Measurements from ENCODE around the gene ERF. TPM values are rescaled to one million over a fixed set of nuclear protein-coding genes. Genes with fewer than 3 reads are reported as not detected.

ERF gene
- total RNA-seq, 1 experiment from 2014 or later = 17.0 TPM

GRCh38 chr19:42250666-42251531 lies 4.0 kb downstream of the ERF start:
- Histone ChIP-seq H3K4me1 (ENCODE audit: insufficient read depth, low read length) (peaks cover 10% of the 10 kb centered on the region), H3K4me2 (ENCODE audit: low read length) (no peak overlapping the region), H4K20me1 (ENCODE audit: low read length) (no peaks in the 10 kb centered on the region), H3K9me3 (ENCODE audit: low read length) (no peaks in the 10 kb centered on the region), H3K27me3 (ENCODE audit: low read length) (no peaks in the 10 kb centered on the region), H3K4me3 (ENCODE audit: low read length) (no peak overlapping the region), H3K36me3 (ENCODE audit: low read depth, low read length) (no peaks in the 10 kb centered on the region), H3K9me2 (replicated peaks; ENCODE audit: low read length) (no peaks in the 10 kb centered on the region), H3K79me2 (ENCODE audit: low read length) (peaks cover 38% of the 10 kb centered on the region), H3F3A (ENCODE audit: low read length, unreplicated experiment) (no peaks in the 10 kb centered on the region), H3K27ac (ENCODE audit: low read length) (no peak overlapping the region), H2AFZ (ENCODE audit: low read length) (no peak overlapping the region), H3K9ac (ENCODE audit: low read length) (no peak overlapping the region)
- ATAC-seq (no peak), DNase-seq (no peak)
- no TSS peak for BruUV-seq (replicated peaks)
- intact Hi-C loops (cut with micrococcal nuclease) = no loop called here
- ChIA-PET CTCF (no interaction called here), POLR2A (ENCODE audit: unreplicated experiment) (interaction anchor here (0.5 kb wide), 1 partner anchor 385 kb away, joined by 5 read pairs; no protein-coding TSS in a partner anchor)
- no peak for TF ChIP-seq EZH2phosphoT487 (IDR thresholded peaks at IDR 0.05; ENCODE audit: borderline replicate concordance, low read length)
- TF ChIP-seq EZH2 (IDR thresholded peaks at IDR 0.05; ENCODE audit: low read length, unreplicated experiment) = no peak
- no peak for TF ChIP-seq CTCF (conservative IDR thresholded peaks at IDR 0.05; ENCODE audit: low read depth, low read length)

GRCh38 chr19:42250183-42250665 lies 4.7 kb downstream of the ERF start:
- H3K79me2 ChIP-seq (ENCODE audit: low read length) = peaks cover 38% of the 10 kb centered on the region
- H3K27ac ChIP-seq (ENCODE audit: low read length) = no peak overlapping the region
- H2AFZ ChIP-seq (ENCODE audit: low read length) = no peak overlapping the region
- no peaks in the 10 kb centered on the region for H3K27me3 ChIP-seq (ENCODE audit: low read length)
- H3F3A ChIP-seq (ENCODE audit: low read length, unreplicated experiment) = no peaks in the 10 kb centered on the region
- no peak overlapping the region for H3K4me2 ChIP-seq (ENCODE audit: low read length)
- H3K9ac ChIP-seq (ENCODE audit: low read length) = no peak overlapping the region
- ChIA-PET CTCF (no interaction called here), POLR2A (ENCODE audit: unreplicated experiment) (no interaction called here)
- no peak for ATAC-seq
- no TSS peak for BruUV-seq (replicated peaks)
- H4K20me1 ChIP-seq (ENCODE audit: low read length) = no peaks in the 10 kb centered on the region
- H3K9me3 ChIP-seq (ENCODE audit: low read length) = no peaks in the 10 kb centered on the region
- H3K9me2 ChIP-seq (replicated peaks; ENCODE audit: low read length) = no peaks in the 10 kb centered on the region
- H3K4me3 ChIP-seq (ENCODE audit: low read length) = no peak overlapping the region
- peaks cover 10% of the 10 kb centered on the region for H3K4me1 ChIP-seq (ENCODE audit: insufficient read depth, low read length)
- TF ChIP-seq EZH2phosphoT487 (IDR thresholded peaks at IDR 0.05; ENCODE audit: borderline replicate concordance, low read length) (no peak), EZH2 (IDR thresholded peaks at IDR 0.05; ENCODE audit: low read length, unreplicated experiment) (no peak), CTCF (conservative IDR thresholded peaks at IDR 0.05; ENCODE audit: low read depth, low read length) (no peak)
- intact Hi-C loops (cut with micrococcal nuclease) = no loop called here
- no peak for DNase-seq
- no peaks in the 10 kb centered on the region for H3K36me3 ChIP-seq (ENCODE audit: low read depth, low read length)

- no peaks in the 10 kb centered on the region for H3K36me3 ChIP-seq (ENCODE audit: low read depth, low read length)
- H3K9me2 ChIP-seq (replicated peaks; ENCODE audit: low read length) = no peaks in the 10 kb centered on the region
- no peak overlapping the region for H3K4me2 ChIP-seq (ENCODE audit: low read length)
- no peaks in the 10 kb centered on the region for H3K27me3 ChIP-seq (ENCODE audit: low read length)
- no peak overlapping the region for H2AFZ ChIP-seq (ENCODE audit: low read length)
- H3K4me1 ChIP-seq (ENCODE audit: insufficient read depth, low read length) = peaks cover 10% of the 10 kb centered on the region
- DNase-seq (no peak), ATAC-seq (no peak)
- peaks cover 37% of the 10 kb centered on the region for H3K79me2 ChIP-seq (ENCODE audit: low read length)
- POLR2A ChIA-PET (ENCODE audit: unreplicated experiment) = no interaction called here
- intact Hi-C loops (cut with micrococcal nuclease) = no loop called here
- H4K20me1 ChIP-seq (ENCODE audit: low read length) = no peaks in the 10 kb centered on the region
- no peak overlapping the region for H3K9ac ChIP-seq (ENCODE audit: low read length)
- no peak overlapping the region for H3K4me3 ChIP-seq (ENCODE audit: low read length)
- no peaks in the 10 kb centered on the region for H3K9me3 ChIP-seq (ENCODE audit: low read length)
- no peaks in the 10 kb centered on the region for H3F3A ChIP-seq (ENCODE audit: low read length, unreplicated experiment)
- CTCF ChIA-PET = no interaction called here
- no TSS peak for BruUV-seq (replicated peaks)
- H3K27ac ChIP-seq (ENCODE audit: low read length) = no peak overlapping the region
- TF ChIP-seq EZH2phosphoT487 (IDR thresholded peaks at IDR 0.05; ENCODE audit: borderline replicate concordance, low read length) (no peak), EZH2 (IDR thresholded peaks at IDR 0.05; ENCODE audit: low read length, unreplicated experiment) (no peak), CTCF (conservative IDR thresholded peaks at IDR 0.05; ENCODE audit: low read depth, low read length) (no peak)
These were observed 5.2 kb downstream of the ERF start for GRCh38 chr19:42249769-42250168.

Measured in PC-3 (cell line).